ENCODE measurements around the gene CCDC187. TPM values are rescaled to one million over a fixed set of nuclear protein-coding genes. Genes with fewer than 3 reads are reported as not detected.

CCDC187 gene
- total and polyA plus RNA-seq, 10 donors = 0.03 to 0.20 (median 0.11) TPM; not detected in 2

GRCh38 chr9:136201174-136201573 is 102.7 kb downstream of the CCDC187 start:
- peaks cover 0 to 67% (median 31%) of the 10 kb centered on the region in 6 donors for H3K4me1 ChIP-seq
- DNase-seq = no peak
- intact Hi-C loops (cut with DNase I; ENCODE audit: low total_unique reads) = no loop called here
- WGBS, 5 donors = 40 to 60% (median 51%) methylated on average over 6 to 13 of the region's 13 CpGs
- H3K9me3 ChIP-seq = no peaks in the 10 kb centered on the region
- peaks cover 13 to 97% (median 93%) of the 10 kb centered on the region in 7 donors for H3K27me3 ChIP-seq (replicated peaks in 1 of 7)
- peaks cover 0 to 9% (median 3%) of the 10 kb centered on the region in 6 donors for H3K36me3 ChIP-seq
- no peak overlapping the region for H3K4me3 ChIP-seq
- TF ChIP-seq POLR2A (IDR thresholded peaks at IDR 0.05) (no peak), POLR2AphosphoS5 (IDR thresholded peaks at IDR 0.05) (no peak), CTCF (IDR thresholded peaks at IDR 0.05 in 8 of 11, conservative IDR thresholded peaks at IDR 0.05 in 3 of 11) (no peak)
- no peak overlapping the region for H3K27ac ChIP-seq

- no peak for DNase-seq
- peaks cover 0 to 1% (median 0%) of the 10 kb centered on the region in 6 donors for H3K36me3 ChIP-seq
Observed at GRCh38 chr9:136200424-136200823, 103.5 kb downstream of the CCDC187 start.

More at GRCh38 chr9:136200424-136200823, 103.5 kb downstream of the CCDC187 start:
- intact Hi-C loops (cut with DNase I; ENCODE audit: low total_unique reads) = no loop called here
- Histone ChIP-seq H3K27ac (no peak overlapping the region), H3K27me3 (replicated peaks in 1 of 7) (peaks cover 13 to 100% (median 100%) of the 10 kb centered on the region in 7 donors), H3K4me3 (no peak overlapping the region), H3K9me3 (no peaks in the 10 kb centered on the region), H3K4me1 (peaks cover 0 to 67% (median 31%) of the 10 kb centered on the region in 6 donors)
- TF ChIP-seq POLR2AphosphoS5 (IDR thresholded peaks at IDR 0.05) (no peak), POLR2A (IDR thresholded peaks at IDR 0.05) (no peak), CTCF (IDR thresholded peaks at IDR 0.05 in 8 of 11, conservative IDR thresholded peaks at IDR 0.05 in 3 of 11) (no peak)
- 49 to 69% (median 60%) methylated on average over 7 to 19 of the region's 19 CpGs for WGBS, 5 donors

Other genes with a start within 250 kb of the CCDC187 start
- 10 to 100 TPM; 17.0 to 34.9 (median 26.5) TPM for gene NACC2, start 208.8 kb downstream of the CCDC187 start, total RNA-seq
- 1 to 10 TPM; 2.1 to 7.9 (median 2.4) TPM for gene NACC2, start 208.8 kb downstream of the CCDC187 start, polyA plus RNA-seq
- 10 to 100 TPM; 23.3 to 31.3 (median 25.8) TPM for gene TMEM250, start 185.2 kb downstream of the CCDC187 start, total RNA-seq
- gene TMEM250, start 185.2 kb downstream of the CCDC187 start, polyA plus RNA-seq = 10 to 100 TPM; 10.7 to 28.9 (median 14.8) TPM
- gene LHX3, start 99.0 kb downstream of the CCDC187 start, total RNA-seq = not detected
- gene LHX3, start 99.0 kb downstream of the CCDC187 start, polyA plus RNA-seq = not detected
- 10 to 100 TPM; 13.2 to 20.3 (median 19.2) TPM for gene QSOX2, start 58.3 kb downstream of the CCDC187 start, total RNA-seq
- 10 to 100 TPM; 12.3 to 15.3 (median 14.2) TPM for gene QSOX2, start 58.3 kb downstream of the CCDC187 start, polyA plus RNA-seq
- gene GPSM1, start 23.4 kb upstream of the CCDC187 start, total RNA-seq = 10 to 100 TPM in 5 of 7 donors, 1 to 10 TPM in 2; 9.5 to 27.9 (median 14.3) TPM
- 10 to 100 TPM in 1 of 3 donors, 1 to 10 TPM in 2; 4.5 to 20.5 (median 9.3) TPM for gene GPSM1, start 23.4 kb upstream of the CCDC187 start, polyA plus RNA-seq
- gene DNLZ, start 59.6 kb upstream of the CCDC187 start, total RNA-seq = 10 to 100 TPM; 15.8 to 29.8 (median 22.7) TPM
- gene DNLZ, start 59.6 kb upstream of the CCDC187 start, polyA plus RNA-seq = 10 to 100 TPM; 20.5 to 24.0 (median 22.0) TPM
- gene CARD9, start 69.6 kb upstream of the CCDC187 start, total RNA-seq = 10 to 100 TPM; 11.6 to 25.5 (median 19.5) TPM
- gene CARD9, start 69.6 kb upstream of the CCDC187 start, polyA plus RNA-seq = 10 to 100 TPM in 2 of 3 donors, 1 to 10 TPM in 1; 5.7 to 17.3 (median 16.1) TPM
- 10 to 100 TPM in 4 of 7 donors, 1 to 10 TPM in 3; 6.4 to 14.5 (median 10.3) TPM for gene SNAPC4, start 96.1 kb upstream of the CCDC187 start, total RNA-seq
- 10 to 100 TPM in 1 of 3 donors, 1 to 10 TPM in 2; 4.6 to 13.6 (median 9.4) TPM for gene SNAPC4, start 96.1 kb upstream of the CCDC187 start, polyA plus RNA-seq
- gene ENTR1, start 106.5 kb upstream of the CCDC187 start, total RNA-seq = 10 to 100 TPM; 38.5 to 67.4 (median 58.7) TPM
- 10 to 100 TPM; 45.6 to 78.5 (median 70.1) TPM for gene ENTR1, start 106.5 kb upstream of the CCDC187 start, polyA plus RNA-seq
- 10 to 100 TPM; 36.8 to 55.1 (median 46.0) TPM for gene PMPCA, start 106.6 kb upstream of the CCDC187 start, total RNA-seq
- gene PMPCA, start 106.6 kb upstream of the CCDC187 start, polyA plus RNA-seq = 10 to 100 TPM; 38.6 to 56.2 (median 48.1) TPM
- gene INPP5E, start 135.8 kb upstream of the CCDC187 start, total RNA-seq = 10 to 100 TPM; 13.1 to 25.3 (median 18.7) TPM
- 10 to 100 TPM in 2 of 3 donors, 1 to 10 TPM in 1; 7.8 to 20.3 (median 15.7) TPM for gene INPP5E, start 135.8 kb upstream of the CCDC187 start, polyA plus RNA-seq
- 10 to 100 TPM; 74.6 to 92.1 (median 87.8) TPM for gene SEC16A, start 178.9 kb upstream of the CCDC187 start, total RNA-seq
- gene SEC16A, start 178.9 kb upstream of the CCDC187 start, polyA plus RNA-seq = 10 to 100 TPM; 35.0 to 58.9 (median 52.6) TPM
- gene NOTCH1, start 242.0 kb upstream of the CCDC187 start, total RNA-seq = 100 to 1,000 TPM in 4 of 7 donors, 10 to 100 TPM in 3; 88.6 to 140 (median 117) TPM
- gene NOTCH1, start 242.0 kb upstream of the CCDC187 start, polyA plus RNA-seq = 10 to 100 TPM in 1 of 3 donors, 1 to 10 TPM in 2; 4.9 to 27.2 (median 8.3) TPM

Measured in spleen (tissue), 11 donors.